Measurements from ENCODE around the gene SH3PXD2B.

Gene SH3PXD2B

DNA sequence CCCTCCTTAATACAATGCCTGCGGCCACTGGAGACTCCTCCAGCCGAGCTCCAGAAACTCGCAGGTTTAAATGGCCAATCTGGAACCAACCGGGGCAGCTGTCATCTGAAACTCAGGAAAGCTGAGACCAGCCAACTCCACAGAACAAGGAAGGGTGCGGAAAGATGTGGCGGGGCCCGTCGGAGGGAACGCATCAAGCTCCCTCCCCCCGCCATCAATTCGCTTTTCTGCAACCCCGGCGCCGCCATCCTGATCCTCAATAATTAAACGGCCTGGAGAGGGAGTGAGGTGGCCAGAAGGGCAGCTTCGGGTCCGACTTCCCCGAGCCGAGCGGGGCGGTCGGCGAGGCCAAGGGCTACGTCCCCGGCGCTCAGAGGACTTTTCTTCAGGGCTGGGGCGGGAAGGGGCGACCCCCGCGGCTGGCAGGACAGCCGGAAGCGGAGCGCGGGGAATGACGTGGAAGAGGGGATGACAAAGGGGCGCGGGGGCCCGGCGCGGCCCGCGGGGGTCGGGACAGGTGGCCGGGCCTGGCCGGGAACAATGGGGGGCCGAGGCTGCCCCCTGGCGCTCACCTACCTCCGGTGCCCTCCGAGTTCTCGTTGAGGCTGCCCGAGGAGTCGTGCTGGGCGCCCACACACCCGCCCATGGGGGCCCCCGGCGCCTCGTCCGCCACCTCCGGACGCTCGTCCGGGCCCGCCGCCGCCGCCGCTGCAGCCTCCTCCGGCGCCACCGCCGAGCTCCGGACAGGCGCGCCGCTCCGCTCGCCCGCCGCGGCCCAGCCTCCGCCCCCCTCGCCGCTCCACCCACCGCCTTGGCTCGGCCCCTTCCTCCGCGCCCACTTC lies 171.1 kb downstream of the SH3PXD2B start, which contains the start of gene UBTD2:
UBTD2 (minus strand) TSS at position 745 of the 842 bp plus-strand sequence; CDS start at position 646, 99 bp downstream.
- H3K79me2 ChIP-seq (ENCODE audit: control insufficient read depth, low read length), result peaks cover 52% of the 10 kb centered on the region
- no peak for TF ChIP-seq EZH2phosphoT487 (IDR thresholded peaks at IDR 0.05; ENCODE audit: borderline replicate concordance, low read length)
- TF ChIP-seq, protein P1, sequence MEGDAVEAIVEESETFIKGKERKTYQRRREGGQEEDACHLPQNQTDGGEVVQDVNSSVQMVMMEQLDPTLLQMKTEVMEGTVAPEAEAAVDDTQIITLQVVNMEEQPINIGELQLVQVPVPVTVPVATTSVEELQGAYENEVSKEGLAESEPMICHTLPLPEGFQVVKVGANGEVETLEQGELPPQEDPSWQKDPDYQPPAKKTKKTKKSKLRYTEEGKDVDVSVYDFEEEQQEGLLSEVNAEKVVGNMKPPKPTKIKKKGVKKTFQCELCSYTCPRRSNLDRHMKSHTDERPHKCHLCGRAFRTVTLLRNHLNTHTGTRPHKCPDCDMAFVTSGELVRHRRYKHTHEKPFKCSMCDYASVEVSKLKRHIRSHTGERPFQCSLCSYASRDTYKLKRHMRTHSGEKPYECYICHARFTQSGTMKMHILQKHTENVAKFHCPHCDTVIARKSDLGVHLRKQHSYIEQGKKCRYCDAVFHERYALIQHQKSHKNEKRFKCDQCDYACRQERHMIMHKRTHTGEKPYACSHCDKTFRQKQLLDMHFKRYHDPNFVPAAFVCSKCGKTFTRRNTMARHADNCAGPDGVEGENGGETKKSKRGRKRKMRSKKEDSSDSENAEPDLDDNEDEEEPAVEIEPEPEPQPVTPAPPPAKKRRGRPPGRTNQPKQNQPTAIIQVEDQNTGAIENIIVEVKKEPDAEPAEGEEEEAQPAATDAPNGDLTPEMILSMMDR (IDR thresholded peaks at IDR 0.05; ENCODE audit: low read depth, low read length, poor library complexity, severe bottlenecking), result peak; percentile 60
- no peaks in the 10 kb centered on the region for H3K9me3 ChIP-seq (ENCODE audit: control insufficient read depth, insufficient read depth, low read length)
- peaks cover 29% of the 10 kb centered on the region for H3K36me3 ChIP-seq (ENCODE audit: control insufficient read depth, low read length)
- peak within 1 kb of the TSS; percentile 92 for H3K4me3 ChIP-seq (ENCODE audit: low read length)
- no peaks in the 10 kb centered on the region for H3K27me3 ChIP-seq (ENCODE audit: control insufficient read depth, low read length)
- H3F3A ChIP-seq (ENCODE audit: control insufficient read depth, insufficient read depth), result peaks cover 10% of the 10 kb centered on the region
- H4K20me1 ChIP-seq (ENCODE audit: control insufficient read depth, insufficient read depth, low read depth, low read length), result 0 out of 2 replicates have a peak, but pooled peaks cover 6% of the 10 kb centered on the region
- peaks cover 44% of the 10 kb centered on the region for H3K4me1 ChIP-seq (ENCODE audit: control insufficient read depth, low read length)
- peak within 1 kb of the TSS; percentile 69 for H3K27ac ChIP-seq (ENCODE audit: low read depth, low read length)
- H3K4me2 ChIP-seq (ENCODE audit: low read length), result peak within 1 kb of the TSS; percentile 94
- no peaks in the 10 kb centered on the region for H3K9me2 ChIP-seq (replicated peaks; ENCODE audit: control insufficient read depth, low read length)

DNA sequence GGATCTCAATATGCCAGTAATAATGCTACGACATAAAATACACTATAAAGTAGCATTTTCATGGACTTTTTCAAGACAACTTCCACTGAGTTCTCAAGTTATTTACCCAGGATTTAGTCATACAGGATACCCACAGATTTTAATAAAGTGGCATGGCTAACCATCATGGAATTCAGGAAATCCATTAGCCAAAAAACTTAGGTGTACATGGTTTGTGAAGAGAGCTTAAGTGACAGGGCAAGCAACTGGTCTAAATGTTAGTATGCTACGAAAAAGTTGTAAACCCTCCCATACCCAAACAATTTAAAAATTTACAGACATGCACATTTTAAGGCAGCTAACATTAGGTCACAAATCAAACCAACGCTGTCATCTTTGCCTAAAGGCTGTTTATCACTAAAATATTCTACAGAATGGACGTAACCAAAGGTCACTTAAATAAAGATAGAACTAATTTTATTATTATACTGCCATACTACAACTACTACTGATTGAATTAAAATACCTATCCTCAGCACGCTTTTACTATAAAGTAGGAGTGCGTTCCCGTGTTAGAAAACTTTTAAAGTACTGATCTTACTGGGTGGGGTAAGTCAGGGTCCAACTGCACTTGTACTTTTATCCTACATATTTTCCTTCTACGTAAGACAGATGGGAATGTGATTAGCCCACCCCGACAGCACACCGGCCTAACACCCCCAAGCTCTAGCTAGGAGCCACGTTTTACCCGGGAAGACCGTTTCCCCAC lies 171.9 kb downstream of the SH3PXD2B start:
- Histone ChIP-seq H3K4me2 (ENCODE audit: low read length) (peak overlapping the region; percentile 94), H3K4me3 (ENCODE audit: low read length) (peak overlapping the region; percentile 92), H3K27me3 (ENCODE audit: control insufficient read depth, low read length) (no peaks in the 10 kb centered on the region), H3K36me3 (ENCODE audit: control insufficient read depth, low read length) (peaks cover 33% of the 10 kb centered on the region), H3K9me3 (ENCODE audit: control insufficient read depth, insufficient read depth, low read length) (no peaks in the 10 kb centered on the region), H3F3A (ENCODE audit: control insufficient read depth, insufficient read depth) (peaks cover 10% of the 10 kb centered on the region), H4K20me1 (ENCODE audit: control insufficient read depth, insufficient read depth, low read depth, low read length) (0 out of 2 replicates have a peak, but pooled peaks cover 6% of the 10 kb centered on the region), H3K27ac (ENCODE audit: low read depth, low read length) (peak overlapping the region; percentile 52), H3K79me2 (ENCODE audit: control insufficient read depth, low read length) (peaks cover 60% of the 10 kb centered on the region), H3K4me1 (ENCODE audit: control insufficient read depth, low read length) (peaks cover 50% of the 10 kb centered on the region), H3K9me2 (replicated peaks; ENCODE audit: control insufficient read depth, low read length) (no peaks in the 10 kb centered on the region)
- no peak for TF ChIP-seq EZH2phosphoT487 (IDR thresholded peaks at IDR 0.05; ENCODE audit: borderline replicate concordance, low read length)
- TF ChIP-seq, protein P1 (IDR thresholded peaks at IDR 0.05; ENCODE audit: low read depth, low read length, poor library complexity, severe bottlenecking), result no peak

DNA sequence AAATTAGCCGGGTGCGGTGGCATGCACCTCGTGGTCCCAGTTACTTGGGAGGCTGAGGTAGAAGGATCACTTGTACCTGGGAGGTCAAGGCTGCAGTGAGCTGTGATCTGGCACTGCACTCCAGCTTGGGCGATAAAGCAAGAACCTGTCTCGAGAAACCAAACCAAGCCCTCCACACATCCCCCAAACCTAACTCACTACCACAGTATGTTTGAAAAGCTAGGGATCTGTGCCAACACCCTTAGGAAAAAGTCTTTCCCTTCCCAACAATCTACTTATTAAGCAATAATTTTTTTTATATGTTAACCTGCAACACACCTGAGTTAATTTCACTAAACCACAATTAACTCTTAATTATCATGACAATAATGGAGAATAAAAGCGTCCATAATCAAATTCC lies 173.0 kb downstream of the SH3PXD2B start:
- Histone ChIP-seq H3K27ac (ENCODE audit: low read depth, low read length) (no peak overlapping the region), H3K9me2 (replicated peaks; ENCODE audit: control insufficient read depth, low read length) (no peaks in the 10 kb centered on the region), H3K9me3 (ENCODE audit: control insufficient read depth, insufficient read depth, low read length) (no peaks in the 10 kb centered on the region), H3K27me3 (ENCODE audit: control insufficient read depth, low read length) (no peaks in the 10 kb centered on the region), H3K36me3 (ENCODE audit: control insufficient read depth, low read length) (peaks cover 36% of the 10 kb centered on the region), H4K20me1 (ENCODE audit: control insufficient read depth, insufficient read depth, low read depth, low read length) (0 out of 2 replicates have a peak, but pooled peaks cover 6% of the 10 kb centered on the region), H3K4me2 (ENCODE audit: low read length) (peak overlapping the region; percentile 94), H3K79me2 (ENCODE audit: control insufficient read depth, low read length) (peaks cover 71% of the 10 kb centered on the region), H3K4me1 (ENCODE audit: control insufficient read depth, low read length) (peaks cover 49% of the 10 kb centered on the region), H3K4me3 (ENCODE audit: low read length) (peak overlapping the region; percentile 92), H3F3A (ENCODE audit: control insufficient read depth, insufficient read depth) (peaks cover 12% of the 10 kb centered on the region)
- TF ChIP-seq, protein P1 (IDR thresholded peaks at IDR 0.05; ENCODE audit: low read depth, low read length, poor library complexity, severe bottlenecking), result no peak
- no peak for TF ChIP-seq EZH2phosphoT487 (IDR thresholded peaks at IDR 0.05; ENCODE audit: borderline replicate concordance, low read length)
